HepG2 (cell line): ENCODE results near the gene EPHA3. TPM values are rescaled to one million over a fixed set of nuclear protein-coding genes. Genes with fewer than 3 reads are reported as not detected.

ENCODE experiments used
- ATAC-seq: fragments of 200-7000 bp; cut with Tn5 transposase; 3 replicates; pipeline ENCODE4 v1.9.1; 2020; ENCODE audit warnings: mild to moderate bottlenecking, moderate library complexity
- BruUV-seq: library from RNA; stranded (reverse); fragments of 400-500 nt; replicated peaks from 2 replicates; lab custom pipeline; 2021; lab: Mats Ljungman, UMichigan
- CTCF ChIA-PET: fragments of 300-600 bp; formaldehyde crosslinking; extraction: SDS; loops from one replicate; lab custom pipeline; 2021; ENCODE audit warnings: low total read pairs, inconsistent platforms, low intra/inter-chr PET ratio; lab: Yijun Ruan, JAX
- POLR2A ChIA-PET: fragments of 350-600 bp; sonication (Branson Sonifier 250); formaldehyde crosslinking; loops from one replicate; lab custom pipeline; 2020; ENCODE audit warnings: antibody characterized with exemption, inconsistent platforms; lab: Yijun Ruan, JAX
- DNase-seq: peaks from one replicate; pipeline ENCODE4 v3.0.0-alpha.2; 2015; ENCODE audit warnings: low spot score
- FAIRE-seq: peaks from 3 replicates; lab custom pipeline; 2011; peaks lifted over from hg19 to GRCh38; lab: Jason Lieb, UNC
- H2AFZ ChIP-seq: one replicate; pipeline ENCODE4 v1.6.1; 2011; ENCODE audit warnings: low read length, inconsistent platforms
- H3K27ac ChIP-seq: fragments of 300-600 bp; 3 replicates; pipeline ENCODE4 v1.8.0; 2011; ENCODE audit warnings: mixed run types, mild to moderate bottlenecking, mixed read lengths, low read length, inconsistent platforms; ENCODE audit not compliant: insufficient read depth; ENCODE audit errors: extremely low read length
- H3K27me3 ChIP-seq, 2 experiments: fragments of 200-600 bp in 1 of 2; 2 replicates in 1 of 2; 3 replicates in 1 of 2; pipeline versions ENCODE4 v1.6.0 to v1.8.0; 2011; ENCODE audit warnings: low read length in 2 of 2, mild to moderate bottlenecking in 2 of 2, moderate library complexity in 2 of 2, inconsistent platforms in 1 of 2; ENCODE audit not compliant: insufficient read depth in 2 of 2, control insufficient read depth in 1 of 2
- H3K36me3 ChIP-seq, 2 experiments: fragments of 200-600 bp in 1 of 2; replicated peaks in 1 of 2; 2 replicates in 1 of 2; 3 replicates in 1 of 2; pipeline versions ENCODE4 v1.5.1 to v1.8.0; 2011; ENCODE audit warnings: low read length in 2 of 2, inconsistent platforms in 1 of 2; ENCODE audit not compliant: insufficient read depth in 2 of 2, control insufficient read depth in 1 of 2
- H3K4me1 ChIP-seq: 2 replicates; pipeline ENCODE4 v1.5.1; 2012; ENCODE audit warnings: low read length, inconsistent platforms; ENCODE audit not compliant: insufficient read depth
- H3K4me2 ChIP-seq: 2 replicates; pipeline ENCODE4 v1.6.0; 2011; ENCODE audit warnings: low read depth, low read length, inconsistent platforms
- H3K4me3 ChIP-seq, 3 experiments: fragments of 200-600 bp in 1 of 3; sonication (generic), shearing (Covaris generic) in 1 of 3; replicated peaks in 1 of 3; 2 replicates each; pipeline ENCODE4 v1.5.1; 2011 to 2016; ENCODE audit warnings: low read length in 3 of 3, inconsistent platforms in 2 of 3, low read depth in 2 of 3, mild to moderate bottlenecking in 2 of 3, control low read depth in 1 of 3, mixed read lengths in 1 of 3; ENCODE audit not compliant: insufficient read depth in 1 of 3
- H3K79me2 ChIP-seq: one replicate; pipeline ENCODE4 v1.6.1; 2011; ENCODE audit warnings: low read length, inconsistent platforms; ENCODE audit not compliant: insufficient read depth
- H3K9ac ChIP-seq: 2 replicates; pipeline ENCODE4 v1.6.0; 2011; ENCODE audit warnings: mild to moderate bottlenecking, low read depth, low read length, inconsistent platforms; ENCODE audit not compliant: insufficient read depth
- H3K9me3 ChIP-seq: 2 replicates; pipeline ENCODE4 v1.5.1; 2012; ENCODE audit warnings: mild to moderate bottlenecking, low read length
- H4K20me1 ChIP-seq: 2 replicates; pipeline ENCODE4 v1.6.0; 2011; ENCODE audit warnings: inconsistent platforms, mild to moderate bottlenecking, low read length, moderate library complexity; ENCODE audit not compliant: insufficient read depth
- AKAP8 ChIP-seq: sonication (generic); formaldehyde crosslinking; IDR thresholded peaks from 2 replicates; pipeline ENCODE4 v1.5.1; 2020; ENCODE audit warnings: mild to moderate bottlenecking, missing genetic modification reagents
- ATF6 ChIP-seq: sonication (generic); formaldehyde crosslinking; conservative IDR thresholded peaks from 2 replicates; pipeline ENCODE4 v1.4.0; 2020; ENCODE audit warnings: missing genetic modification reagents
- MIER2 ChIP-seq: IDR thresholded peaks from 2 replicates; pipeline ENCODE4 v1.6.1; 2016; ENCODE audit warnings: missing biosample characterization, missing genetic modification reagents
- NBN ChIP-seq: fragments of 450-650 bp; conservative IDR thresholded peaks from 2 replicates; pipeline ENCODE4 v1.6.1; 2017
- NFE2 ChIP-seq: sonication (generic); formaldehyde crosslinking; IDR thresholded peaks from 2 replicates; pipeline ENCODE4 v1.4.0; 2020; ENCODE audit warnings: missing genetic modification reagents
- NFRKB ChIP-seq: fragments of 450-650 bp; IDR thresholded peaks from 2 replicates; pipeline ENCODE4 v1.6.1; 2017
- POLR2A ChIP-seq, 2 experiments: IDR thresholded peaks; 2 replicates each; pipeline ENCODE4 v1.6.1; 2011; ENCODE audit warnings: low read depth in 2 of 2, low read length in 2 of 2, mild to moderate bottlenecking in 1 of 2, moderate library complexity in 1 of 2; ENCODE audit not compliant: insufficient read depth in 1 of 2
- ZFAT ChIP-seq: sonication (generic); formaldehyde crosslinking; conservative IDR thresholded peaks from 2 replicates; pipeline ENCODE4 v1.8.1; 2023; ENCODE audit warnings: missing genetic modification reagents, inconsistent platforms
- ZNF143 ChIP-seq: sonication (generic); formaldehyde crosslinking; IDR thresholded peaks from 2 replicates; pipeline ENCODE4 v1.4.0; 2020; ENCODE audit warnings: missing genetic modification reagents
- ZNF275 ChIP-seq: sonication (generic); formaldehyde crosslinking; IDR thresholded peaks from 2 replicates; pipeline ENCODE4 v1.8.0; 2022; ENCODE audit warnings: missing genetic modification reagents, mild to moderate bottlenecking, inconsistent platforms, borderline replicate concordance
- ZNF33A ChIP-seq: sonication (generic); formaldehyde crosslinking; IDR thresholded peaks from 2 replicates; pipeline ENCODE4 v1.5.1; 2020; ENCODE audit warnings: missing genetic modification reagents, mild to moderate bottlenecking, moderate library complexity, borderline replicate concordance
- ZNF432 ChIP-seq: sonication (generic); formaldehyde crosslinking; IDR thresholded peaks from 2 replicates; pipeline ENCODE4 v1.5.0; 2020; ENCODE audit warnings: missing genetic modification reagents, mild to moderate bottlenecking, borderline replicate concordance
- ZNF772 ChIP-seq: sonication (generic); formaldehyde crosslinking; IDR thresholded peaks from 2 replicates; pipeline ENCODE4 v1.5.0; 2020; ENCODE audit warnings: mild to moderate bottlenecking, missing genetic modification reagents
- ZNF792 ChIP-seq: IDR thresholded peaks from 2 replicates; pipeline ENCODE4 v1.6.1; 2016
- ZSCAN12 ChIP-seq: sonication (generic); formaldehyde crosslinking; IDR thresholded peaks from 2 replicates; pipeline ENCODE4 v1.9.0; 2021; ENCODE audit warnings: mild to moderate bottlenecking, missing genetic modification reagents
- ZSCAN20 ChIP-seq: sonication (generic); formaldehyde crosslinking; IDR thresholded peaks from 2 replicates; pipeline ENCODE4 v1.4.0; 2020; ENCODE audit warnings: missing genetic modification reagents, mild to moderate bottlenecking, borderline replicate concordance
- WGBS: methylation state at CpG from one replicate; pipeline ENCODE4 v1.1.6; 2017; ENCODE audit warnings: low lambda C conversion rate; 5-methylcytosine and 5-hydroxymethylcytosine counted together
- in situ Hi-C: cut with HindIII; loops from 2 replicates; pipeline ENCODE4 v1.10.0; 2017; ENCODE audit warnings: low pct_unique_long_range_greater_than_20kb; ENCODE audit not compliant: extremely low pct_ligation_motif_present
- intact Hi-C: fragments of 100-400 bp; cut with micrococcal nuclease; formaldehyde crosslinking; loops from one replicate; pipeline ENCODE4 v1.10.0; 2022; ENCODE audit not compliant: unreplicated experiment
- polyA plus RNA-seq, 8 experiments: library from polyadenylated mRNA; depleted of rRNA in 3 of 8; stranded (reverse) in 7 of 8; unstranded in 1 of 8; fragments of >200 nt; fragmentation: Illumina TruSeq in 4 of 8; extraction: Trizol in 4 of 8; gene quantifications; 2 replicates each; pipeline versions ENCODE4 v1.2.1 to v1.2.3, GENCODE V29; 2011 to 2016; ENCODE audit warnings: low read depth in 4 of 8, missing spikeins in 1 of 8, mixed read lengths in 1 of 8; ENCODE audit not compliant: insufficient read depth in 1 of 8
- total RNA-seq, 5 experiments: library from RNA; depleted of rRNA; stranded (reverse); fragments of >200 nt; fragmentation: Illumina TruSeq; extraction: Trizol; gene quantifications; 2 replicates each; pipeline ENCODE4 v1.2.3, GENCODE V29; 2016; ENCODE audit warnings: low read depth in 1 of 5

Gene EPHA3
- total and polyA plus RNA-seq, 2 of the 13 experiments (the other 11 are each of a cell fraction or from before 2014, with no cell fraction given), result 0.01 TPM; not detected in 1

GRCh38 chr3:89474333-89475130, 367.1 kb downstream of the EPHA3 start:
- Histone ChIP-seq H3K27ac (no peak overlapping the region), H3K4me3 (no peak overlapping the region), H3K4me2 (no peak overlapping the region), H3K79me2 (no peaks in the 10 kb centered on the region), H3K9ac (no peak overlapping the region), H3K36me3 (no peaks in the 10 kb centered on the region), H3K4me1 (no peaks in the 10 kb centered on the region), H3K9me3 (no peaks in the 10 kb centered on the region), H3K27me3 (no peaks in the 10 kb centered on the region), H4K20me1 (no peaks in the 10 kb centered on the region), H2AFZ (no peak overlapping the region)
- TF ChIP-seq ZSCAN12 (no peak), NFRKB (no peak), ZNF143 (no peak), NFE2 (CRISPR knock-in tag) (no peak), ZFAT (CRISPR knock-in tag) (no peak), ZNF33A (CRISPR knock-in tag) (no peak), NBN (no peak), POLR2A (IDR thresholded peaks at IDR 0.05; ENCODE audit: insufficient read depth in 1 of 2, low read depth in 2 of 2, low read length in 2 of 2) (no peak), AKAP8 (CRISPR knock-in tag) (no peak), ZNF792 (CRISPR knock-in tag) (no peak), MIER2 (no peak), ZSCAN20 (CRISPR knock-in tag) (no peak), ZNF432 (CRISPR knock-in tag) (no peak), ATF6 (CRISPR knock-in tag) (no peak), ZNF772 (CRISPR knock-in tag) (no peak), ZNF275 (CRISPR knock-in tag) (no peak)
- no peak for FAIRE-seq
- DNase-seq, result no peak
- in situ Hi-C loops, result no loop called here
- ChIA-PET POLR2A (no interaction called here), CTCF (no interaction called here)
- WGBS, result 15% methylated on average over 4 of the region's 4 CpGs
- no peak for ATAC-seq
- BruUV-seq, result no TSS peak
- intact Hi-C loops, result no loop called here
